ENCODE data around the gene IQSEC1. TPM values are rescaled to one million over a fixed set of nuclear protein-coding genes. Genes with fewer than 3 reads are reported as not detected.

Gene IQSEC1
- total and polyA plus RNA-seq, 2 donors (not counting 1 experiment from before 2014, with no cell fraction given) = 96.7 to 222 TPM

- Histone ChIP-seq H3K36me3 (replicated peaks in 1 of 2; ENCODE audit: control extremely low read depth in 1 of 2, control insufficient read depth in 1 of 2, extremely low read depth in 1 of 2, insufficient read depth in 2 of 2, low read length in 1 of 2) (peaks cover 5 to 50% of the 10 kb centered on the region in 2 experiments), H3K79me2 (ENCODE audit: control insufficient read depth, insufficient read depth, low read length) (peaks cover 98% of the 10 kb centered on the region), H3K9ac (ENCODE audit: low read length) (no peak overlapping the region), H3K4me3 (ENCODE audit: control extremely low read depth in 1 of 5, extremely low read depth in 1 of 5, insufficient read depth in 1 of 5, low read depth in 2 of 5, low read length in 4 of 5) (no peak overlapping the region), H3K27me3 (replicated peaks in 1 of 4; ENCODE audit: control extremely low read depth in 1 of 4, control insufficient read depth in 3 of 4, insufficient read depth in 4 of 4, low read length in 3 of 4) (no peaks in the 10 kb centered on the region), H3K27ac (ENCODE audit: low read length in 2 of 2) (peak overlapping the region in 1 of 2 donors; percentile 71), H4K20me1 (ENCODE audit: control insufficient read depth, insufficient read depth, low read length, poor library complexity, severe bottlenecking) (peaks cover 94% of the 10 kb centered on the region), H2AFZ (ENCODE audit: insufficient read depth, low read depth, low read length, poor library complexity, severe bottlenecking) (no peak overlapping the region), H3K4me2 (replicated peaks; ENCODE audit: low read depth, low read length, poor library complexity, severe bottlenecking) (peak overlapping the region; percentile 97), H3K9me3 (ENCODE audit: control extremely low read depth in 1 of 3, control insufficient read depth in 2 of 3, insufficient read depth in 1 of 3, low read length in 2 of 3) (no peaks in the 10 kb centered on the region), H3K4me1 (ENCODE audit: control insufficient read depth in 2 of 2, insufficient read depth in 2 of 2, low read length in 2 of 2) (peaks cover 62 to 91% of the 10 kb centered on the region in 2 donors)
- Mint-ChIP-seq H3K27ac (peak overlapping the region; percentile 35), H3K27me3 (no peaks in the 10 kb centered on the region), H3K4me3 (peak overlapping the region; percentile 52), H3K4me1 (peaks cover 81% of the 10 kb centered on the region), H3K9me3 (ENCODE audit: insufficient read depth) (no peaks in the 10 kb centered on the region)
- no peak for TF ChIP-seq CTCF (IDR thresholded peaks at IDR 0.05)
- no peak for TF ChIP-seq EZH2 (IDR thresholded peaks at IDR 0.05; ENCODE audit: borderline replicate concordance, insufficient read depth, low read depth, low read length, poor library complexity, severe bottlenecking)
- intact Hi-C loops (cut with micrococcal nuclease) = no loop called here
- POLR2A ChIA-PET = interaction anchor here (0.6 kb wide), 1 partner anchor 16 kb away, joined by 6 read pairs; no protein-coding TSS in a partner anchor
- ATAC-seq (ENCODE audit: low read depth) = no peak
- no peak for DNase-seq
- CTCF ChIA-PET = interaction anchor here (1.0 to 6.4 kb wide), 5 partner anchors 9 to 387 kb away, joined by 3 to 69 read pairs (median 6); no protein-coding TSS in a partner anchor
- 98% methylated on average over 6 of the region's 9 CpGs for WGBS (ENCODE audit: insufficient coverage)
Observed at GRCh38 chr3:12991861-12992281, 81.4 kb downstream of the IQSEC1 start.

- POLR2A ChIA-PET = no interaction called here
- Histone ChIP-seq H3K9me3 (ENCODE audit: control extremely low read depth in 1 of 3, control insufficient read depth in 2 of 3, insufficient read depth in 1 of 3, low read length in 2 of 3) (no peaks in the 10 kb centered on the region), H3K27ac (ENCODE audit: low read length in 2 of 2) (peak overlapping the region in 1 of 2 donors; percentile 21), H3K9ac (ENCODE audit: low read length) (no peak overlapping the region), H3K27me3 (replicated peaks in 1 of 4; ENCODE audit: control extremely low read depth in 1 of 4, control insufficient read depth in 3 of 4, insufficient read depth in 4 of 4, low read length in 3 of 4) (no peaks in the 10 kb centered on the region), H2AFZ (ENCODE audit: insufficient read depth, low read depth, low read length, poor library complexity, severe bottlenecking) (no peak overlapping the region), H3K4me1 (ENCODE audit: control insufficient read depth in 2 of 2, insufficient read depth in 2 of 2, low read length in 2 of 2) (peaks cover 58 to 88% of the 10 kb centered on the region in 2 donors), H3K36me3 (replicated peaks in 1 of 2; ENCODE audit: control extremely low read depth in 1 of 2, control insufficient read depth in 1 of 2, extremely low read depth in 1 of 2, insufficient read depth in 2 of 2, low read length in 1 of 2) (peaks cover 5 to 50% of the 10 kb centered on the region in 2 experiments), H3K4me2 (replicated peaks; ENCODE audit: low read depth, low read length, poor library complexity, severe bottlenecking) (no peak overlapping the region), H3K4me3 (ENCODE audit: control extremely low read depth in 1 of 5, extremely low read depth in 1 of 5, insufficient read depth in 1 of 5, low read depth in 2 of 5, low read length in 4 of 5) (no peak overlapping the region), H4K20me1 (ENCODE audit: control insufficient read depth, insufficient read depth, low read length, poor library complexity, severe bottlenecking) (peaks cover 94% of the 10 kb centered on the region), H3K79me2 (ENCODE audit: control insufficient read depth, insufficient read depth, low read length) (peaks cover 98% of the 10 kb centered on the region)
- H3K27ac Mint-ChIP-seq = peak overlapping the region; percentile 35
- ATAC-seq (ENCODE audit: low read depth) (no peak), DNase-seq (no peak)
- TF ChIP-seq CTCF (IDR thresholded peaks at IDR 0.05) (no peak), EZH2 (IDR thresholded peaks at IDR 0.05; ENCODE audit: borderline replicate concordance, insufficient read depth, low read depth, low read length, poor library complexity, severe bottlenecking) (no peak)
- CTCF ChIA-PET = interaction anchor here (2.1 to 6.4 kb wide), 3 partner anchors 9 to 57 kb away, joined by 6 to 69 read pairs (median 31); no protein-coding TSS in a partner anchor
- H3K27me3 Mint-ChIP-seq = no peaks in the 10 kb centered on the region
- intact Hi-C loops (cut with micrococcal nuclease) = no loop called here
- peak overlapping the region; percentile 52 for H3K4me3 Mint-ChIP-seq
- 100% methylated on average over 1 of the region's 2 CpGs for WGBS (ENCODE audit: insufficient coverage)
- H3K9me3 Mint-ChIP-seq (ENCODE audit: insufficient read depth) = no peaks in the 10 kb centered on the region
- H3K4me1 Mint-ChIP-seq = peaks cover 78% of the 10 kb centered on the region
Observed at GRCh38 chr3:12991481-12991837, 81.8 kb downstream of the IQSEC1 start.
